K562 (cell line): ENCODE measurements around the gene EVI5. TPM values are rescaled to one million over a fixed set of nuclear protein-coding genes. Genes with fewer than 3 reads are reported as not detected.

Experiments
- ATAC-seq: fragments of 200-7000 bp; cut with Tn5 transposase; 3 replicates; pipeline ENCODE4 v1.9.1; 2020; ENCODE audit warnings: moderate library complexity
- BruUV-seq: library from RNA; stranded (reverse); fragments of 400-500 nt; replicated peaks from 2 replicates; lab custom pipeline; 2021; lab: Mats Ljungman, UMichigan
- CTCF ChIA-PET: fragments of 300-600 bp; formaldehyde crosslinking; extraction: SDS; loops from one replicate; lab custom pipeline; 2021; ENCODE audit warnings: low intra/inter-chr PET ratio; lab: Yijun Ruan, JAX
- POLR2A ChIA-PET: fragments of 300-600, 350-650 bp; sonication (Branson Sonifier 250); formaldehyde crosslinking; extraction: SDS; loops from one replicate; lab custom pipeline; 2021; ENCODE audit warnings: antibody characterized with exemption, inconsistent platforms; lab: Yijun Ruan, JAX
- DNase-seq, 4 experiments: peaks; one replicate each; pipeline versions ENCODE4 v3.0.0 to v3.0.0-alpha.2; 2011 to 2018; ENCODE audit warnings: low spot score in 3 of 4, mixed read lengths in 3 of 4; ENCODE audit errors: extremely low read depth in 1 of 4
- FAIRE-seq: peaks from 2 replicates; lab custom pipeline; 2011; peaks lifted over from hg19 to GRCh38; lab: Jason Lieb, UNC
- H2AFZ ChIP-seq: 2 replicates; pipeline ENCODE4 v1.6.0; 2011; ENCODE audit warnings: low read depth, low read length, control low read depth, inconsistent platforms
- H3K27ac ChIP-seq: fragments of 200-600 bp; 3 replicates; pipeline ENCODE4 v1.8.0; 2011; ENCODE audit warnings: low read depth, mild to moderate bottlenecking, control low read depth, inconsistent platforms, low read length, moderate library complexity, mixed read lengths; ENCODE audit errors: extremely low read depth
- H3K27me3 ChIP-seq, 2 experiments: fragments of 300-600 bp in 1 of 2; 2 replicates in 1 of 2; 3 replicates in 1 of 2; pipeline versions ENCODE4 v1.6.0 to v1.8.0; 2011; ENCODE audit warnings: inconsistent platforms in 2 of 2, low read length in 2 of 2, mild to moderate bottlenecking in 1 of 2, mixed read lengths in 1 of 2, moderate library complexity in 1 of 2; ENCODE audit not compliant: control insufficient read depth in 2 of 2, insufficient read depth in 2 of 2
- H3K36me3 ChIP-seq: fragments of 300-600 bp; 3 replicates; pipeline ENCODE4 v1.8.0; 2011; ENCODE audit warnings: mild to moderate bottlenecking, low read length, inconsistent platforms; ENCODE audit not compliant: control insufficient read depth, insufficient read depth
- H3K4me1 ChIP-seq, 2 experiments: fragments of 200-600 bp in 1 of 2; replicated peaks in 1 of 2; 2 replicates in 1 of 2; 3 replicates in 1 of 2; pipeline versions ENCODE4 v1.5.1 to v1.8.0; 2011; ENCODE audit warnings: inconsistent platforms in 2 of 2, low read length in 2 of 2, mild to moderate bottlenecking in 1 of 2, mixed read lengths in 1 of 2, moderate library complexity in 1 of 2; ENCODE audit not compliant: control insufficient read depth in 2 of 2, insufficient read depth in 2 of 2
- H3K4me2 ChIP-seq: 2 replicates; pipeline ENCODE4 v1.6.1; 2011; ENCODE audit warnings: low read length, control low read depth, inconsistent platforms, mixed read lengths; ENCODE audit not compliant: insufficient read depth
- H3K4me3 ChIP-seq: fragments of 200-600 bp; sonication (generic), shearing (Covaris generic); 2 replicates; pipeline ENCODE4 v1.5.1; 2016; ENCODE audit warnings: control low read depth, inconsistent platforms
- H3K79me2 ChIP-seq: fragments of 200-600 bp; 3 replicates; pipeline ENCODE4 v1.8.0; 2011; ENCODE audit warnings: low read length, inconsistent platforms; ENCODE audit not compliant: control insufficient read depth, insufficient read depth
- H3K9ac ChIP-seq, 2 experiments: 2 replicates each; pipeline versions ENCODE4 v1.6.0 to v1.6.1; 2011; ENCODE audit warnings: low read depth in 2 of 2, low read length in 2 of 2, control low read depth in 1 of 2, inconsistent platforms in 1 of 2, mild to moderate bottlenecking in 1 of 2, mixed read lengths in 1 of 2; ENCODE audit not compliant: insufficient read depth in 1 of 2
- H3K9me1 ChIP-seq: one replicate; pipeline ENCODE4 v1.6.0; 2011; ENCODE audit warnings: inconsistent platforms, mild to moderate bottlenecking, low read length, moderate library complexity; ENCODE audit not compliant: control insufficient read depth, insufficient read depth
- H3K9me3 ChIP-seq: replicated peaks from 2 replicates; pipeline ENCODE4 v1.5.1; 2011; ENCODE audit warnings: low read depth, low read length, inconsistent platforms; ENCODE audit not compliant: control insufficient read depth, insufficient read depth
- H4K20me1 ChIP-seq: replicated peaks from 2 replicates; pipeline ENCODE4 v1.6.1; 2011; ENCODE audit warnings: low read length, inconsistent platforms, mixed read lengths; ENCODE audit not compliant: control insufficient read depth, insufficient read depth
- CEBPG ChIP-seq, 3 experiments: fragments of 200-800 bp in 1 of 3; sonication (Bioruptor generic) in 1 of 3; sonication (generic) in 1 of 3; formaldehyde crosslinking in 1 of 3; IDR thresholded peaks in 2 of 3; conservative IDR thresholded peaks in 1 of 3; 2 replicates each; pipeline versions ENCODE4 v1.6.1 to v1.8.0; 2016 to 2022; ENCODE audit warnings: missing compliant biosample characterization in 2 of 3, missing genetic modification characterization in 2 of 3, mild to moderate bottlenecking in 1 of 3, missing genetic modification reagents in 1 of 3
- FOS ChIP-seq: IDR thresholded peaks from 3 replicates; pipeline ENCODE4 v1.6.1; 2011; ENCODE audit not compliant: insufficient read length; ENCODE audit errors: extremely low read depth
- HOXB6 ChIP-seq: fragments of 250-450 bp; sonication (Bioruptor Pico); IDR thresholded peaks from 2 replicates; pipeline ENCODE4 v1.5.1; 2022; ENCODE audit warnings: mild to moderate bottlenecking, borderline replicate concordance
- MEF2A ChIP-seq: IDR thresholded peaks from 2 replicates; pipeline ENCODE4 v1.6.1; 2011; ENCODE audit warnings: low read depth, mild to moderate bottlenecking, low read length, moderate library complexity; ENCODE audit not compliant: control insufficient read depth
- ZFP30 ChIP-seq: fragments of 250-450 bp; sonication (Bioruptor Pico); IDR thresholded peaks from 2 replicates; pipeline ENCODE4 v1.8.0; 2022; ENCODE audit warnings: moderate library complexity, mild to moderate bottlenecking, inconsistent platforms, borderline replicate concordance
- WGBS: fragments of 100-300 bp; shearing (Covaris generic); methylation state at CpG from one replicate; pipeline ENCODE4 v1.1.6; 2016; ENCODE audit warnings: low coverage, mixed read lengths; ENCODE audit not compliant: insufficient coverage; ENCODE audit errors: missing lambda C conversion rate; 5-methylcytosine and 5-hydroxymethylcytosine counted together
- in situ Hi-C: fragments of 300-500 bp; cut with MboI; formaldehyde crosslinking; loops from 4 replicates; pipeline ENCODE4 v1.15.0; 2018; ENCODE audit warnings: inconsistent platforms, mixed read lengths
- intact Hi-C: fragments of 100-400 bp; cut with micrococcal nuclease; formaldehyde crosslinking; loops from 2 replicates; pipeline ENCODE4 v1.14.2; 2022
- polyA plus RNA-seq, 8 experiments: library from polyadenylated mRNA; depleted of rRNA in 4 of 8; stranded (reverse) in 5 of 8; unstranded in 3 of 8; fragments of >200 nt; fragmentation: Nextera tagmentation in 2 of 8; fragmentation: Illumina TruSeq in 1 of 8; extraction: Ambion mirVana in 2 of 8; extraction: Trizol in 1 of 8; gene quantifications; 2 replicates each; pipeline versions ENCODE4 v1.2.1 to v1.2.3, GENCODE V29; 2011 to 2014; ENCODE audit warnings: inconsistent platforms in 1 of 8, missing spikeins in 1 of 8
- total RNA-seq, 7 experiments: library from RNA; depleted of rRNA in 6 of 7; stranded (reverse); fragments of >200 nt in 6 of 7; fragmentation: Illumina TruSeq in 2 of 7; extraction: Trizol in 2 of 7; gene quantifications; 2 replicates each; pipeline versions ENCODE4 v1.2.1 to v1.2.3, GENCODE V29; 2011 to 2021; ENCODE audit warnings: low replicate concordance in 1 of 7
- TF ChIP-seq, protein P1 (sequence below): IDR thresholded peaks from 2 replicates; pipeline ENCODE4 v1.6.1; 2011; ENCODE audit warnings: borderline replicate concordance, low read depth, mild to moderate bottlenecking, moderate library complexity, low read length; ENCODE audit not compliant: insufficient read depth, poor library complexity, severe bottlenecking

EVI5 gene
- total and polyA plus RNA-seq, 9 of the 15 experiments (the other 6 are each of a cell fraction or from before 2014, with no cell fraction given) = 1.7 to 50.1 (median 13.7) TPM

DNA sequence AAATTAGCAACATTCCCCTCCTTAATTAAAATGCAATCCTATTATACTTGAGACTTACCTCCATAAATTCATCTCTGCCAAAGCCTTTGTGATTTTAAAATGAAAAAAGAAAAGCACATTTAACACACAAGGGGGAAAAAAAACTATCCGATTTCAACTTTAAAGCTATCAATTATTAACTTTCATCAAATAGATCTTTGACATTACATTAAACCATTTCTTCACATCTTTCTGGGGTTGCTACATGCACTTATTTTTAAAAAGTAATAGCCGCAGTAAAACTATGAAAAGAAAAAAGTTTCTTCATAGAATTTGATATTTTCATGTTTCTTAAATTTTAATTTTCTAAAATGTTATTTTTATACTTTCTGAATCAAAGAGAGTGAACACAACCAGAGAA is 71.0 kb downstream of the EVI5 start:
- in situ Hi-C loops (no loop called here), intact Hi-C loops (no loop called here)
- Histone ChIP-seq H3K9me1 (no peaks in the 10 kb centered on the region), H3K36me3 (no peaks in the 10 kb centered on the region), H3K9ac (no peak overlapping the region), H3K4me1 (peaks cover 6 to 23% of the 10 kb centered on the region in 2 experiments; a peak in 3 of 5 replicates), H3K79me2 (peaks cover 7% of the 10 kb centered on the region; the same call in 1 of the 3 replicates), H2AFZ (no peak overlapping the region), H3K27ac (no peak overlapping the region), H4K20me1 (no peaks in the 10 kb centered on the region), H3K4me2 (no peak overlapping the region), H3K27me3 (no peaks in the 10 kb centered on the region), H3K9me3 (no peaks in the 10 kb centered on the region), H3K4me3 (no peak overlapping the region)
- no peak for FAIRE-seq
- ChIA-PET POLR2A (interaction anchor here (0.6 to 1.5 kb wide), 3 partner anchors 8 to 104 kb away, joined by 3 to 4 read pairs (median 3); no protein-coding TSS in a partner anchor), CTCF (no interaction called here)
- ATAC-seq = no peak
- BruUV-seq = no TSS peak
- WGBS = 98% methylated on average over 2 of the region's 2 CpGs
- TF ChIP-seq, protein P1, sequence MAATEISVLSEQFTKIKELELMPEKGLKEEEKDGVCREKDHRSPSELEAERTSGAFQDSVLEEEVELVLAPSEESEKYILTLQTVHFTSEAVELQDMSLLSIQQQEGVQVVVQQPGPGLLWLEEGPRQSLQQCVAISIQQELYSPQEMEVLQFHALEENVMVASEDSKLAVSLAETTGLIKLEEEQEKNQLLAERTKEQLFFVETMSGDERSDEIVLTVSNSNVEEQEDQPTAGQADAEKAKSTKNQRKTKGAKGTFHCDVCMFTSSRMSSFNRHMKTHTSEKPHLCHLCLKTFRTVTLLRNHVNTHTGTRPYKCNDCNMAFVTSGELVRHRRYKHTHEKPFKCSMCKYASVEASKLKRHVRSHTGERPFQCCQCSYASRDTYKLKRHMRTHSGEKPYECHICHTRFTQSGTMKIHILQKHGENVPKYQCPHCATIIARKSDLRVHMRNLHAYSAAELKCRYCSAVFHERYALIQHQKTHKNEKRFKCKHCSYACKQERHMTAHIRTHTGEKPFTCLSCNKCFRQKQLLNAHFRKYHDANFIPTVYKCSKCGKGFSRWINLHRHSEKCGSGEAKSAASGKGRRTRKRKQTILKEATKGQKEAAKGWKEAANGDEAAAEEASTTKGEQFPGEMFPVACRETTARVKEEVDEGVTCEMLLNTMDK = no peak
- no peak for TF ChIP-seq HOXB6 (CRISPR knock-in tag)
- TF ChIP-seq CEBPG (CRISPR knock-in tag; IDR thresholded peaks at IDR 0.05) = no peak
- no peak for TF ChIP-seq CEBPG (tag; conservative IDR thresholded peaks at IDR 0.05 in 1 of 2, IDR thresholded peaks at IDR 0.05 in 1 of 2)
- TF ChIP-seq FOS = no peak
- no peak for TF ChIP-seq ZFP30 (CRISPR knock-in tag)
- no peak for TF ChIP-seq MEF2A
- DNase-seq = no peak
